Measurements from ENCODE around the gene C5orf24. TPM values are rescaled to one million over a fixed set of nuclear protein-coding genes. Genes with fewer than 3 reads are reported as not detected.

The C5orf24 gene
- total and polyA plus RNA-seq, 2 experiments from 2014 or later, result 36.4 to 41.2 TPM

- H3K4me3 ChIP-seq, result no peak overlapping the region
- DNase-seq, result no peak
- 48 to 56% methylated on average over 1 of the region's 1 CpG for WGBS, 2 experiments (ENCODE audit: low coverage in 1 of 2, low lambda C conversion rate in 2 of 2, missing lambda C conversion rate in 2 of 2)
- no peaks in the 10 kb centered on the region for H3K79me2 ChIP-seq (ENCODE audit: insufficient read depth)
- H3K9ac ChIP-seq, result no peak overlapping the region
- no peaks in the 10 kb centered on the region for H3K9me3 ChIP-seq (ENCODE audit: low read depth)
- no peaks in the 10 kb centered on the region for H3K9me2 ChIP-seq (ENCODE audit: insufficient read depth)
- no peak overlapping the region for H2AFZ ChIP-seq
- TF ChIP-seq EZH2phosphoT487 (IDR thresholded peaks at IDR 0.05; ENCODE audit: insufficient read depth, low read depth) (no peak), EZH2 (IDR thresholded peaks at IDR 0.05; ENCODE audit: insufficient read depth, poor library complexity, severe bottlenecking) (no peak)
- H3K4me2 ChIP-seq (ENCODE audit: unreplicated experiment), result no peak overlapping the region
- H3F3A ChIP-seq (ENCODE audit: insufficient read depth), result no peaks in the 10 kb centered on the region
- no peaks in the 10 kb centered on the region for H3K27me3 ChIP-seq (replicated peaks; ENCODE audit: insufficient read depth)
- H3K4me1 ChIP-seq (ENCODE audit: insufficient read depth), result no peaks in the 10 kb centered on the region
- in situ Hi-C loops (cut with MboI), result no loop called here
- H3K27ac ChIP-seq, result no peak overlapping the region
- H4K20me1 ChIP-seq (ENCODE audit: insufficient read depth), result no peaks in the 10 kb centered on the region
- peaks cover 53% of the 10 kb centered on the region for H3K36me3 ChIP-seq (ENCODE audit: low read depth)
Measured at GRCh38 chr5:134824681-134825080, 21.1 kb upstream of the C5orf24 start.

GRCh38 chr5:134825212-134825611 is 20.6 kb upstream of the C5orf24 start:
- H3F3A ChIP-seq (ENCODE audit: insufficient read depth), result no peaks in the 10 kb centered on the region
- DNase-seq, result no peak
- no peaks in the 10 kb centered on the region for H3K4me1 ChIP-seq (ENCODE audit: insufficient read depth)
- no peak overlapping the region for H3K4me2 ChIP-seq (ENCODE audit: unreplicated experiment)
- no peak overlapping the region for H3K27ac ChIP-seq
- H3K9me2 ChIP-seq (ENCODE audit: insufficient read depth), result no peaks in the 10 kb centered on the region
- H3K4me3 ChIP-seq, result no peak overlapping the region
- TF ChIP-seq EZH2phosphoT487 (IDR thresholded peaks at IDR 0.05; ENCODE audit: insufficient read depth, low read depth), result no peak
- TF ChIP-seq EZH2 (IDR thresholded peaks at IDR 0.05; ENCODE audit: insufficient read depth, poor library complexity, severe bottlenecking), result no peak
- peaks cover 56% of the 10 kb centered on the region for H3K36me3 ChIP-seq (ENCODE audit: low read depth)
- H3K9ac ChIP-seq, result no peak overlapping the region
- H2AFZ ChIP-seq, result no peak overlapping the region
- no peaks in the 10 kb centered on the region for H3K79me2 ChIP-seq (ENCODE audit: insufficient read depth)
- 72 to 80% methylated on average over 7 of the region's 7 CpGs for WGBS, 2 experiments (ENCODE audit: low coverage in 1 of 2, low lambda C conversion rate in 2 of 2, missing lambda C conversion rate in 2 of 2)
- no peaks in the 10 kb centered on the region for H3K27me3 ChIP-seq (replicated peaks; ENCODE audit: insufficient read depth)
- no peaks in the 10 kb centered on the region for H3K9me3 ChIP-seq (ENCODE audit: low read depth)
- H4K20me1 ChIP-seq (ENCODE audit: insufficient read depth), result no peaks in the 10 kb centered on the region
- in situ Hi-C loops (cut with MboI), result no loop called here

- WGBS, 2 experiments (ENCODE audit: low coverage in 1 of 2, low lambda C conversion rate in 2 of 2, missing lambda C conversion rate in 2 of 2), result 98 to 100% methylated on average over 3 of the region's 3 CpGs
Measured at GRCh38 chr5:134833340-134834032, 12.3 kb upstream of the C5orf24 start.

GRCh38 chr5:134835623-134836022 is 10.1 kb upstream of the C5orf24 start:
- H3K9me3 ChIP-seq (ENCODE audit: low read depth), result no peaks in the 10 kb centered on the region
- H3K9ac ChIP-seq, result no peak overlapping the region
- H3K27ac ChIP-seq, result no peak overlapping the region
- DNase-seq, result no peak
- H2AFZ ChIP-seq, result no peak overlapping the region
- no peaks in the 10 kb centered on the region for H3K9me2 ChIP-seq (ENCODE audit: insufficient read depth)
- H3K79me2 ChIP-seq (ENCODE audit: insufficient read depth), result no peaks in the 10 kb centered on the region
- H3F3A ChIP-seq (ENCODE audit: insufficient read depth), result 0 out of 2 replicates have a peak, but pooled peaks cover 3% of the 10 kb centered on the region
- 98 to 100% methylated on average over 2 of the region's 2 CpGs for WGBS, 2 experiments (ENCODE audit: low coverage in 1 of 2, low lambda C conversion rate in 2 of 2, missing lambda C conversion rate in 2 of 2)
- H4K20me1 ChIP-seq (ENCODE audit: insufficient read depth), result no peaks in the 10 kb centered on the region
- H3K4me1 ChIP-seq (ENCODE audit: insufficient read depth), result peaks cover 6% of the 10 kb centered on the region
- H3K4me3 ChIP-seq, result no peak overlapping the region
- peaks cover 11% of the 10 kb centered on the region; the same call in 1 of the 2 replicates for H3K36me3 ChIP-seq (ENCODE audit: low read depth)
- in situ Hi-C loops (cut with MboI), result no loop called here
- TF ChIP-seq EZH2phosphoT487 (IDR thresholded peaks at IDR 0.05; ENCODE audit: insufficient read depth, low read depth) (no peak), EZH2 (IDR thresholded peaks at IDR 0.05; ENCODE audit: insufficient read depth, poor library complexity, severe bottlenecking) (no peak)
- H3K4me2 ChIP-seq (ENCODE audit: unreplicated experiment), result no peak overlapping the region
- no peaks in the 10 kb centered on the region for H3K27me3 ChIP-seq (replicated peaks; ENCODE audit: insufficient read depth)

More at GRCh38 chr5:134833340-134834032, 12.3 kb upstream of the C5orf24 start:
- Histone ChIP-seq H3K4me2 (ENCODE audit: unreplicated experiment) (no peak overlapping the region), H3K9me3 (ENCODE audit: low read depth) (no peaks in the 10 kb centered on the region), H3K36me3 (ENCODE audit: low read depth) (peaks cover 21% of the 10 kb centered on the region), H3K9ac (no peak overlapping the region), H2AFZ (no peak overlapping the region), H4K20me1 (ENCODE audit: insufficient read depth) (no peaks in the 10 kb centered on the region), H3K79me2 (ENCODE audit: insufficient read depth) (no peaks in the 10 kb centered on the region), H3K4me3 (no peak overlapping the region), H3K27ac (no peak overlapping the region), H3F3A (ENCODE audit: insufficient read depth) (no peaks in the 10 kb centered on the region), H3K27me3 (replicated peaks; ENCODE audit: insufficient read depth) (no peaks in the 10 kb centered on the region), H3K9me2 (ENCODE audit: insufficient read depth) (no peaks in the 10 kb centered on the region), H3K4me1 (ENCODE audit: insufficient read depth) (peaks cover 6% of the 10 kb centered on the region)
- DNase-seq, result no peak
- TF ChIP-seq EZH2 (IDR thresholded peaks at IDR 0.05; ENCODE audit: insufficient read depth, poor library complexity, severe bottlenecking) (no peak), EZH2phosphoT487 (IDR thresholded peaks at IDR 0.05; ENCODE audit: insufficient read depth, low read depth) (no peak)
- in situ Hi-C loops (cut with MboI), result no loop called here
